SK-N-SH treated with all-trans-retinoic acid at 6 μM for 48 hours (cell line): ENCODE data around the gene UCN.

Experiments used
- ATAC-seq: fragments of 200-7000 bp; cut with Tn5 transposase; 3 replicates; pipeline ENCODE4 v1.9.1; 2020; ENCODE audit warnings: mild to moderate bottlenecking, moderate library complexity
- ARNTL ChIP-seq: fragments of 450-650 bp; formaldehyde crosslinking; IDR thresholded peaks from 2 replicates; pipeline ENCODE4 v1.5.0; 2020; ENCODE audit warnings: low read depth, mild to moderate bottlenecking, moderate library complexity, borderline replicate concordance
- BACH2 ChIP-seq: fragments of 250-450 bp; sonication (Bioruptor Pico); IDR thresholded peaks from 2 replicates; pipeline ENCODE4 v1.9.0; 2021; ENCODE audit warnings: mild to moderate bottlenecking, borderline replicate concordance
- CSDC2 ChIP-seq: fragments of 250-450 bp; sonication (Bioruptor Pico); IDR thresholded peaks from 2 replicates; pipeline ENCODE4 v1.5.0; 2020; ENCODE audit warnings: mild to moderate bottlenecking, moderate library complexity
- ESRRG ChIP-seq: fragments of 250-450 bp; sonication (Bioruptor Pico); IDR thresholded peaks from 2 replicates; pipeline ENCODE4 v1.6.1; 2021; ENCODE audit warnings: mild to moderate bottlenecking
- GLIS3 ChIP-seq: fragments of 250-450 bp; sonication (Bioruptor Pico); IDR thresholded peaks from 2 replicates; pipeline ENCODE4 v1.5.0; 2020; ENCODE audit warnings: mild to moderate bottlenecking, moderate library complexity
- ISL1 ChIP-seq: fragments of 250-450 bp; sonication (Bioruptor Pico); IDR thresholded peaks from 2 replicates; pipeline ENCODE4 v2.1.2; 2022; ENCODE audit warnings: mild to moderate bottlenecking, moderate library complexity
- OSR1 ChIP-seq: fragments of 250-450 bp; sonication (Bioruptor Pico); IDR thresholded peaks from 2 replicates; pipeline ENCODE4 v1.8.0; 2022; ENCODE audit warnings: moderate library complexity, mild to moderate bottlenecking, inconsistent platforms
- PATZ1 ChIP-seq: fragments of 250-450 bp; sonication (Bioruptor Pico); IDR thresholded peaks from 2 replicates; pipeline ENCODE4 v1.8.0; 2020; ENCODE audit warnings: mild to moderate bottlenecking, moderate library complexity, borderline replicate concordance
- POU6F1 ChIP-seq: fragments of 250-450 bp; sonication (Bioruptor Pico); IDR thresholded peaks from 2 replicates; pipeline ENCODE4 v1.8.0; 2021; ENCODE audit warnings: low read depth, mild to moderate bottlenecking, moderate library complexity, borderline replicate concordance
- RARB ChIP-seq: fragments of 250-450 bp; sonication (Bioruptor Pico); IDR thresholded peaks from 2 replicates; pipeline ENCODE4 v1.8.0; 2021; ENCODE audit warnings: mild to moderate bottlenecking, moderate library complexity
- TCF4 ChIP-seq: fragments of 250-450 bp; sonication (Bioruptor Pico); IDR thresholded peaks from 2 replicates; pipeline ENCODE4 v1.8.0; 2021; ENCODE audit warnings: mild to moderate bottlenecking, moderate library complexity, borderline replicate concordance
- TOX ChIP-seq: fragments of 250-450 bp; sonication (Bioruptor Pico); IDR thresholded peaks from 2 replicates; pipeline ENCODE4 v1.8.0; 2021; ENCODE audit warnings: mild to moderate bottlenecking, moderate library complexity, borderline replicate concordance
- TSHZ2 ChIP-seq: fragments of 250-450 bp; sonication (Bioruptor Pico); IDR thresholded peaks from 2 replicates; pipeline ENCODE4 v1.5.0; 2020; ENCODE audit warnings: mild to moderate bottlenecking, moderate library complexity
- ZC3H10 ChIP-seq: fragments of 250-450 bp; sonication (Bioruptor Pico); IDR thresholded peaks from 2 replicates; pipeline ENCODE4 v1.5.1; 2021; ENCODE audit warnings: mild to moderate bottlenecking, moderate library complexity
- ZNF565 ChIP-seq: fragments of 450-650 bp; formaldehyde crosslinking; conservative IDR thresholded peaks from 2 replicates; pipeline ENCODE4 v1.5.0; 2020; ENCODE audit warnings: low read depth, mild to moderate bottlenecking, moderate library complexity
- ZNF70 ChIP-seq: fragments of 450-650 bp; formaldehyde crosslinking; IDR thresholded peaks from 2 replicates; pipeline ENCODE4 v1.5.0; 2020; ENCODE audit warnings: mild to moderate bottlenecking, moderate library complexity
- ZNF8 ChIP-seq: fragments of 450-650 bp; formaldehyde crosslinking; IDR thresholded peaks from 2 replicates; pipeline ENCODE4 v1.5.0; 2020; ENCODE audit warnings: mild to moderate bottlenecking, moderate library complexity

Gene UCN

GRCh38 chr2:27281855-27282559, 26.2 kb downstream of the UCN start, which contains the start of gene TRIM54 (continued):
- TF ChIP-seq POU6F1 = no peak
- no peak for TF ChIP-seq ISL1 (CRISPR knock-in tag)
- no peak for TF ChIP-seq ZNF565
- TF ChIP-seq OSR1 = no peak
- TF ChIP-seq CSDC2 (CRISPR knock-in tag) = no peak
- TF ChIP-seq, all 23 proteins: peak for 0

GRCh38 chr2:27281442-27281841, 26.8 kb downstream of the UCN start:
- ATAC-seq = no peak

GRCh38 chr2:27280826-27281225, 27.4 kb downstream of the UCN start:
- no peak; the same call in 2 of the 3 replicates for ATAC-seq
- TF ChIP-seq TSHZ2 = no peak
- TF ChIP-seq PATZ1 (CRISPR knock-in tag) = no peak

More at GRCh38 chr2:27281442-27281841, 26.8 kb downstream of the UCN start:
- no peak for TF ChIP-seq ISL1 (CRISPR knock-in tag)
- no peak for TF ChIP-seq TOX (CRISPR knock-in tag)
- TF ChIP-seq OSR1 = no peak
- TF ChIP-seq PATZ1 (CRISPR knock-in tag) = no peak
- TF ChIP-seq ARNTL (CRISPR knock-in tag) = no peak
- no peak for TF ChIP-seq POU6F1
- no peak for TF ChIP-seq ZNF8
- no peak for TF ChIP-seq RARB (CRISPR knock-in tag)

GRCh38 chr2:27278010-27278409, 30.2 kb downstream of the UCN start:
- no peak for ATAC-seq
- TF ChIP-seq ZNF8 (no peak), TOX (CRISPR knock-in tag) (no peak), PATZ1 (CRISPR knock-in tag) (no peak), TCF4 (CRISPR knock-in tag) (no peak), BACH2 (CRISPR knock-in tag) (no peak), ARNTL (CRISPR knock-in tag) (no peak), TSHZ2 (no peak), RARB (CRISPR knock-in tag) (no peak), ZC3H10 (CRISPR knock-in tag) (no peak), GLIS3 (CRISPR knock-in tag) (no peak), OSR1 (no peak), ESRRG (CRISPR knock-in tag) (no peak), ZNF70 (no peak), CSDC2 (CRISPR knock-in tag) (no peak), POU6F1 (no peak)
